K562 (cell line): ENCODE measurements around the gene KCNK7. TPM values are rescaled to one million over a fixed set of nuclear protein-coding genes. Genes with fewer than 3 reads are reported as not detected.

ENCODE experiments used
- ATF4 ChIP-seq: fragments of 450-650 bp; formaldehyde crosslinking; IDR thresholded peaks from 2 replicates; pipeline ENCODE4 v1.4.0; 2022; ENCODE audit warnings: mild to moderate bottlenecking, moderate library complexity
- BCL6 ChIP-seq: fragments of 250-450 bp; sonication (Bioruptor Pico); IDR thresholded peaks from 2 replicates; pipeline ENCODE4 v1.4.0; 2020
- DMBX1 ChIP-seq: fragments of 250-450 bp; sonication (Bioruptor Pico); IDR thresholded peaks from 2 replicates; pipeline ENCODE4 v1.8.0; 2022; ENCODE audit warnings: inconsistent platforms, mild to moderate bottlenecking, moderate library complexity, borderline replicate concordance
- ELF4 ChIP-seq: fragments of 450-650 bp; formaldehyde crosslinking; IDR thresholded peaks from 2 replicates; pipeline ENCODE4 v1.4.0; 2022; ENCODE audit warnings: missing genetic modification characterization
- FOXA1 ChIP-seq: fragments of 450-650 bp; IDR thresholded peaks from 2 replicates; pipeline ENCODE4 v1.6.1; 2016; ENCODE audit warnings: mild to moderate bottlenecking, borderline replicate concordance
- HDAC3 ChIP-seq: fragments of 450-650 bp; IDR thresholded peaks from 2 replicates; pipeline ENCODE4 v1.6.1; 2018; ENCODE audit warnings: borderline replicate concordance, mild to moderate bottlenecking, moderate library complexity; ENCODE audit not compliant: partially characterized antibody
- HDAC6 ChIP-seq: IDR thresholded peaks from 2 replicates; pipeline ENCODE4 v1.6.1; 2012; ENCODE audit warnings: low read depth, mild to moderate bottlenecking, control low read depth, inconsistent platforms, low read length, moderate library complexity
- HDAC8 ChIP-seq: fragments of 450-650 bp; IDR thresholded peaks from 2 replicates; pipeline ENCODE4 v1.6.1; 2016; ENCODE audit warnings: mild to moderate bottlenecking, missing genetic modification characterization, moderate library complexity, missing compliant biosample characterization
- HEY1 ChIP-seq: fragments of 250-450 bp; sonication (Bioruptor Pico); IDR thresholded peaks from 2 replicates; pipeline ENCODE4 v1.5.0; 2020; ENCODE audit warnings: mild to moderate bottlenecking, moderate library complexity, borderline replicate concordance
- KAT7 ChIP-seq: sonication (generic); formaldehyde crosslinking; IDR thresholded peaks from 2 replicates; pipeline ENCODE4 v1.8.0; 2022; ENCODE audit warnings: missing genetic modification reagents, mild to moderate bottlenecking, borderline replicate concordance
- MAFG ChIP-seq: fragments of 450-650 bp; conservative IDR thresholded peaks from 2 replicates; pipeline ENCODE4 v1.6.1; 2016; ENCODE audit warnings: missing genetic modification characterization, missing compliant biosample characterization
- MBD1 ChIP-seq: fragments of 250-450 bp; sonication (Bioruptor Pico); IDR thresholded peaks from 2 replicates; pipeline ENCODE4 v1.8.0; 2022; ENCODE audit warnings: inconsistent platforms
- MED1 ChIP-seq: sonication (generic); formaldehyde crosslinking; IDR thresholded peaks from 2 replicates; pipeline ENCODE4 v1.8.1; 2023; ENCODE audit warnings: missing genetic modification reagents, borderline replicate concordance
- NELFE ChIP-seq: IDR thresholded peaks from 2 replicates; pipeline ENCODE4 v1.6.1; 2011; ENCODE audit warnings: mild to moderate bottlenecking; ENCODE audit not compliant: insufficient read depth, insufficient read length
- PHF20 ChIP-seq: fragments of 450-650 bp; IDR thresholded peaks from 2 replicates; pipeline ENCODE4 v1.6.1; 2018; ENCODE audit not compliant: partially characterized antibody
- PRDM10 ChIP-seq: fragments of 450-650 bp; IDR thresholded peaks from 2 replicates; pipeline ENCODE4 v1.6.1; 2018; ENCODE audit not compliant: partially characterized antibody
- RB1 ChIP-seq: fragments of 450-650 bp; IDR thresholded peaks from 2 replicates; pipeline ENCODE4 v1.6.1; 2017; ENCODE audit warnings: low read depth, mild to moderate bottlenecking
- RUNX1 ChIP-seq: sonication (generic); IDR thresholded peaks from 2 replicates; pipeline ENCODE4 v1.6.1; 2016; ENCODE audit warnings: antibody characterized with exemption, low read depth
- SMAD1 ChIP-seq: fragments of 150-350 bp; IDR thresholded peaks from 2 replicates; pipeline ENCODE4 v1.6.1; 2014; ENCODE audit warnings: low read length, low read depth; ENCODE audit not compliant: partially characterized antibody
- SMAD2 ChIP-seq: fragments of 150-350 bp; IDR thresholded peaks from 2 replicates; pipeline ENCODE4 v1.6.1; 2014; ENCODE audit warnings: low read depth, mild to moderate bottlenecking, low read length
- TFAM ChIP-seq: fragments of 250-450 bp; sonication (Bioruptor Pico); conservative IDR thresholded peaks from 2 replicates; pipeline ENCODE4 v1.5.0; 2021; ENCODE audit warnings: mild to moderate bottlenecking, moderate library complexity
- WHSC1 ChIP-seq: IDR thresholded peaks from one replicate; pipeline ENCODE4 v1.6.1; 2012; ENCODE audit warnings: low read length, control low read depth, inconsistent platforms
- ZKSCAN3 ChIP-seq: fragments of 250-450 bp; sonication (Bioruptor Pico); IDR thresholded peaks from 2 replicates; pipeline ENCODE4 v1.4.0; 2020
- ZNF354B ChIP-seq: fragments of 250-450 bp; sonication (Bioruptor Pico); IDR thresholded peaks from 2 replicates; pipeline ENCODE4 v1.4.0; 2020
- ZNF583 ChIP-seq: fragments of 250-450 bp; sonication (Bioruptor Pico); IDR thresholded peaks from 2 replicates; pipeline ENCODE4 v1.4.0; 2020
- polyA plus RNA-seq, 8 experiments: library from polyadenylated mRNA; depleted of rRNA in 4 of 8; stranded (reverse) in 5 of 8; unstranded in 3 of 8; fragments of >200 nt; fragmentation: Nextera tagmentation in 2 of 8; fragmentation: Illumina TruSeq in 1 of 8; extraction: Ambion mirVana in 2 of 8; extraction: Trizol in 1 of 8; gene quantifications; 2 replicates each; pipeline versions ENCODE4 v1.2.1 to v1.2.3, GENCODE V29; 2011 to 2014; ENCODE audit warnings: inconsistent platforms in 1 of 8, missing spikeins in 1 of 8
- total RNA-seq, 7 experiments: library from RNA; depleted of rRNA in 6 of 7; stranded (reverse); fragments of >200 nt in 6 of 7; fragmentation: Illumina TruSeq in 2 of 7; extraction: Trizol in 2 of 7; gene quantifications; 2 replicates each; pipeline versions ENCODE4 v1.2.1 to v1.2.3, GENCODE V29; 2011 to 2021; ENCODE audit warnings: low replicate concordance in 1 of 7

The KCNK7 gene
- total and polyA plus RNA-seq, 9 of the 15 experiments (the other 6 are each of a cell fraction or from before 2014, with no cell fraction given), result 0.07 to 0.40 TPM; not detected in 7

GRCh38 chr11:65615950-65616574 lies 20.5 kb upstream of the KCNK7 start (continued):
- no peak for TF ChIP-seq ATF4 (CRISPR knock-in tag)
- TF ChIP-seq ZNF583 (CRISPR knock-in tag), result no peak
- no peak for TF ChIP-seq SMAD1
- TF ChIP-seq TFAM (CRISPR knock-in tag), result no peak
- no peak for TF ChIP-seq FOXA1
- no peak for TF ChIP-seq ZNF354B (CRISPR knock-in tag)
- TF ChIP-seq NELFE, result no peak
- no peak for TF ChIP-seq ELF4 (CRISPR knock-in tag)
- no peak for TF ChIP-seq PRDM10
- TF ChIP-seq MED1 (CRISPR knock-in tag), result no peak
- TF ChIP-seq RB1, result 0 out of 2 replicates have a peak, but pooled peaks have one; percentile 46
- TF ChIP-seq HDAC6, result no peak
- TF ChIP-seq MAFG, result no peak
- TF ChIP-seq HDAC8 (tag), result no peak
- TF ChIP-seq RUNX1, result no peak
- no peak for TF ChIP-seq HDAC3
- TF ChIP-seq SMAD2, result no peak
- TF ChIP-seq MBD1 (CRISPR knock-in tag), result no peak
- TF ChIP-seq BCL6 (CRISPR knock-in tag), result no peak
- peak; percentile 29 for TF ChIP-seq PHF20
- no peak for TF ChIP-seq ZKSCAN3 (CRISPR knock-in tag)
- no peak for TF ChIP-seq WHSC1
- TF ChIP-seq HEY1 (CRISPR knock-in tag), result no peak
- no peak for TF ChIP-seq DMBX1 (CRISPR knock-in tag)
- TF ChIP-seq KAT7 (CRISPR knock-in tag), result 0 out of 2 replicates have a peak, but pooled peaks have one; percentile 18
- TF ChIP-seq, all 486 proteins: peak for 22
